IMR-90 (cell line): ENCODE data around the gene SQSTM1. TPM values are rescaled to one million over a fixed set of nuclear protein-coding genes. Genes with fewer than 3 reads are reported as not detected.
A peak's percentile ranks its signal among the peaks of the same experiment; 100 is the strongest.

Experiments
- ATAC-seq: fragments of 200-7000 bp; cut with Tn5 transposase; 2 replicates; pipeline ENCODE4 v1.9.1; 2020; ENCODE audit warnings: low read depth, mild to moderate bottlenecking, moderate library complexity
- BruUV-seq: library from RNA; stranded (reverse); fragments of 400-500 nt; replicated peaks from 2 replicates; lab custom pipeline; 2021; lab: Mats Ljungman, UMichigan
- CTCF ChIA-PET: fragments of 300-600 bp; formaldehyde crosslinking; extraction: SDS; loops from one replicate; lab custom pipeline; 2021; ENCODE audit warnings: antibody characterized with exemption; lab: Yijun Ruan, JAX
- POLR2A ChIA-PET: fragments of 300-600 bp; sonication (Branson Sonifier 250); formaldehyde crosslinking; loops from one replicate; lab custom pipeline; 2022; ENCODE audit warnings: antibody characterized with exemption; ENCODE audit not compliant: unreplicated experiment; lab: Charles Lee
- DNase-seq: peaks from one replicate; pipeline ENCODE4 v3.0.0; 2013
- H2AFZ ChIP-seq: replicated peaks from 2 replicates; pipeline ENCODE3; 2013; ENCODE audit warnings: low read length, mild to moderate bottlenecking; ENCODE audit not compliant: poor library complexity
- H2AK5ac ChIP-seq: 2 replicates; pipeline ENCODE4 v1.6.1; 2013; ENCODE audit warnings: low read depth, low read length, inconsistent platforms
- H2AK9ac ChIP-seq: replicated peaks from 2 replicates; pipeline ENCODE3; 2013; ENCODE audit warnings: mild to moderate bottlenecking, low read depth, low read length, moderate library complexity; ENCODE audit not compliant: poor library complexity
- H2BK120ac ChIP-seq: 2 replicates; pipeline ENCODE4 v1.6.1; 2013; ENCODE audit warnings: low read depth, low read length, inconsistent platforms
- H2BK15ac ChIP-seq: 3 replicates; pipeline ENCODE4 v1.6.1; 2013; ENCODE audit warnings: low read depth, low read length, inconsistent platforms
- H2BK20ac ChIP-seq: 2 replicates; pipeline ENCODE4 v1.6.1; 2013; ENCODE audit warnings: low read depth, mild to moderate bottlenecking, inconsistent platforms, low read length, moderate library complexity
- H2BK5ac ChIP-seq: 2 replicates; pipeline ENCODE4 v1.6.1; 2013; ENCODE audit warnings: mild to moderate bottlenecking, low read depth, low read length, inconsistent platforms; ENCODE audit not compliant: poor library complexity, severe bottlenecking
- H3K14ac ChIP-seq: replicated peaks from 2 replicates; pipeline ENCODE4 v1.6.1; 2013; ENCODE audit warnings: low read depth, low read length, inconsistent platforms
- H3K18ac ChIP-seq: 2 replicates; pipeline ENCODE4 v1.6.1; 2013; ENCODE audit warnings: low read depth, low read length, control low read depth
- H3K23ac ChIP-seq: 2 replicates; pipeline ENCODE4 v1.6.1; 2013; ENCODE audit warnings: low read depth, low read length, inconsistent platforms
- H3K27ac ChIP-seq: 2 replicates; pipeline ENCODE4 v1.5.1; 2013; ENCODE audit warnings: mild to moderate bottlenecking, control low read depth, low read length; ENCODE audit not compliant: insufficient read depth
- H3K27me3 ChIP-seq: 2 replicates; pipeline ENCODE4 v1.6.1; 2013; ENCODE audit warnings: low read length; ENCODE audit not compliant: control insufficient read depth, insufficient read depth
- H3K36me3 ChIP-seq: 2 replicates; pipeline ENCODE4 v1.6.1; 2013; ENCODE audit warnings: low read length, mixed read lengths; ENCODE audit not compliant: control insufficient read depth, insufficient read depth
- H3K4ac ChIP-seq: 2 replicates; pipeline ENCODE4 v1.6.1; 2013; ENCODE audit warnings: low read depth, low read length, inconsistent platforms
- H3K4me1 ChIP-seq: 2 replicates; pipeline ENCODE4 v1.6.1; 2013; ENCODE audit warnings: low read length, mixed read lengths; ENCODE audit not compliant: control insufficient read depth, insufficient read depth
- H3K4me2 ChIP-seq: 2 replicates; pipeline ENCODE4 v1.6.1; 2013; ENCODE audit warnings: low read depth, mild to moderate bottlenecking, control low read depth, low read length, moderate library complexity
- H3K4me3 ChIP-seq: 2 replicates; pipeline ENCODE4 v1.5.1; 2013; ENCODE audit warnings: low read depth, mild to moderate bottlenecking, control low read depth, low read length, moderate library complexity; ENCODE audit not compliant: insufficient read depth
- H3K56ac ChIP-seq: 2 replicates; pipeline ENCODE4 v1.6.1; 2013; ENCODE audit warnings: low read length, inconsistent platforms; ENCODE audit not compliant: insufficient read depth; ENCODE audit errors: extremely low read depth
- H3K79me1 ChIP-seq, 2 experiments: 2 replicates each; pipeline ENCODE4 v1.6.1; 2013; ENCODE audit warnings: low read length in 2 of 2, inconsistent platforms in 1 of 2, low read depth in 1 of 2
- H3K9ac ChIP-seq: 2 replicates; pipeline ENCODE4 v1.6.1; 2013; ENCODE audit warnings: low read depth, low read length, control low read depth
- H3K9me1 ChIP-seq: 2 replicates; pipeline ENCODE4 v1.6.1; 2013; ENCODE audit warnings: low read length, inconsistent platforms; ENCODE audit not compliant: insufficient read depth
- H3K9me3 ChIP-seq: 2 replicates; pipeline ENCODE4 v1.6.1; 2013; ENCODE audit warnings: low read length; ENCODE audit not compliant: control insufficient read depth, insufficient read depth
- H4K20me1 ChIP-seq: 2 replicates; pipeline ENCODE4 v1.6.1; 2013; ENCODE audit warnings: low read length, inconsistent platforms; ENCODE audit not compliant: insufficient read depth
- H4K5ac ChIP-seq: 2 replicates; pipeline ENCODE4 v1.6.1; 2013; ENCODE audit warnings: mild to moderate bottlenecking, low read depth, low read length, control low read depth
- H4K8ac ChIP-seq, 2 experiments: 2 replicates each; pipeline ENCODE4 v1.6.1; 2013; ENCODE audit warnings: low read depth in 2 of 2, low read length in 2 of 2, control low read depth in 1 of 2, inconsistent platforms in 1 of 2
- H4K91ac ChIP-seq: 2 replicates; pipeline ENCODE4 v1.6.1; 2013; ENCODE audit warnings: low read depth, low read length, inconsistent platforms; ENCODE audit not compliant: insufficient read depth
- CEBPB ChIP-seq: IDR thresholded peaks from 2 replicates; pipeline ENCODE4 v1.6.1; 2012; ENCODE audit warnings: low read depth, low read length, improper control_type of control experiment
- CHD1 ChIP-seq: IDR thresholded peaks from 2 replicates; pipeline ENCODE4 v1.6.1; 2012; ENCODE audit warnings: low read depth, low read length, improper control_type of control experiment
- CTCF ChIP-seq: conservative IDR thresholded peaks from 2 replicates; pipeline ENCODE4 v1.5.1; 2012; ENCODE audit warnings: mild to moderate bottlenecking, low read depth, low read length, improper control_type of control experiment
- ELK1 ChIP-seq: fragments of 150-350 bp; IDR thresholded peaks from 2 replicates; pipeline ENCODE4 v1.6.1; 2016; ENCODE audit warnings: low read depth, mild to moderate bottlenecking, low read length, moderate library complexity, borderline replicate concordance
- FOS ChIP-seq: fragments of 150-350 bp; IDR thresholded peaks from 2 replicates; pipeline ENCODE4 v1.6.1; 2016; ENCODE audit warnings: low read depth, low read length
- MAFK ChIP-seq: IDR thresholded peaks from 2 replicates; pipeline ENCODE4 v1.6.1; 2012; ENCODE audit warnings: low read depth, low read length, improper control_type of control experiment
- MAZ ChIP-seq: IDR thresholded peaks from 2 replicates; pipeline ENCODE4 v1.6.1; 2012; ENCODE audit warnings: low read depth, mild to moderate bottlenecking, low read length, improper control_type of control experiment, moderate library complexity, borderline replicate concordance
- MXI1 ChIP-seq: IDR thresholded peaks from 2 replicates; pipeline ENCODE4 v1.6.1; 2012; ENCODE audit warnings: low read depth, mild to moderate bottlenecking, low read length, moderate library complexity, borderline replicate concordance
- NFE2L2 ChIP-seq: fragments of 150-350 bp; IDR thresholded peaks from 2 replicates; pipeline ENCODE4 v1.6.1; 2016; ENCODE audit warnings: low read depth, mild to moderate bottlenecking, low read length
- POLR2A ChIP-seq: IDR thresholded peaks from 2 replicates; pipeline ENCODE4 v1.6.1; 2012; ENCODE audit warnings: mild to moderate bottlenecking, low read depth, low read length
- RAD21 ChIP-seq: IDR thresholded peaks from 2 replicates; pipeline ENCODE4 v1.6.1; 2012; ENCODE audit warnings: low read length, improper control_type of control experiment
- RCOR1 ChIP-seq: IDR thresholded peaks from 2 replicates; pipeline ENCODE4 v1.6.1; 2012; ENCODE audit warnings: mild to moderate bottlenecking, low read length, improper control_type of control experiment; ENCODE audit not compliant: insufficient replicate concordance
- SMC3 ChIP-seq: fragments of 150-350 bp; IDR thresholded peaks from 2 replicates; pipeline ENCODE4 v1.6.1; 2016; ENCODE audit warnings: low read depth, mild to moderate bottlenecking, antibody characterized with exemption, low read length, moderate library complexity
- USF2 ChIP-seq: fragments of 150-350 bp; IDR thresholded peaks from 2 replicates; pipeline ENCODE4 v1.6.1; 2017; ENCODE audit warnings: mild to moderate bottlenecking, antibody characterized with exemption, low read length, low read depth
- WGBS, 2 experiments: methylation state at CpG; one replicate each; pipeline versions ENCODE4 v1.1.5 to v1.1.7; 2013; ENCODE audit warnings: missing lambda C conversion rate in 2 of 2; ENCODE audit not compliant: insufficient read length in 1 of 2; ENCODE audit errors: extremely low coverage in 2 of 2; 5-methylcytosine and 5-hydroxymethylcytosine counted together
- dilution Hi-C: fragments of 300-500 bp; cut with HindIII; formaldehyde crosslinking; loops from one replicate; pipeline ENCODE4 v1.14.3; 2018; ENCODE audit warnings: low sequenced_read_pairs; ENCODE audit not compliant: unreplicated experiment
- in situ Hi-C: fragments of 300-500 bp; cut with MboI; formaldehyde crosslinking; loops from 3 replicates; pipeline ENCODE4 v1.14.3; 2019; ENCODE audit warnings: low sequenced_read_pairs, inconsistent platforms, mixed read lengths
- intact Hi-C: fragments of 100-400 bp; cut with micrococcal nuclease; formaldehyde crosslinking; loops from 2 replicates; pipeline ENCODE4 v1.10.0; 2022
- polyA plus RNA-seq, 3 experiments: library from polyadenylated mRNA; depleted of rRNA; stranded (reverse); fragments of >200 nt; gene quantifications; 2 replicates each; pipeline ENCODE4 v1.2.3, GENCODE V29; 2012; ENCODE audit warnings: low replicate concordance in 1 of 3
- total RNA-seq: library from RNA; depleted of rRNA; stranded (reverse); fragments of >200 nt; gene quantifications from 2 replicates; pipeline ENCODE4 v1.2.3, GENCODE V29; 2012

The SQSTM1 gene
- total and polyA plus RNA-seq, 2 of the 4 experiments (the other 2 are of a cell fraction): 152 to 184 TPM

- TF ChIP-seq SMC3: no peak
- no peak for TF ChIP-seq RAD21
These were observed 58.4 kb downstream of the SQSTM1 start (continued) for GRCh38 chr5:179879003-179879689.

- no peak overlapping the region for H2AFZ ChIP-seq
- POLR2A ChIA-PET: no interaction called here
- no peak overlapping the region for H3K14ac ChIP-seq
- BruUV-seq: no TSS peak
- no peak overlapping the region for H3K4me3 ChIP-seq
- H3K9me3 ChIP-seq: peaks cover 11% of the 10 kb centered on the region
- intact Hi-C loops (no loop called here), in situ Hi-C loops (no loop called here), dilution Hi-C loops (no loop called here)
- peaks cover 58% of the 10 kb centered on the region for H3K36me3 ChIP-seq
- no peak overlapping the region for H2BK15ac ChIP-seq
- WGBS, 2 experiments: 97% methylated on average over 6 of the region's 13 CpGs; no CpG with 5 or more reads in 1 of the 2 experiments
- no peak overlapping the region for H2AK5ac ChIP-seq
- no peak overlapping the region for H3K56ac ChIP-seq
- H2BK120ac ChIP-seq: no peak overlapping the region
- no peak overlapping the region for H3K23ac ChIP-seq
- no peaks in the 10 kb centered on the region for H3K9me1 ChIP-seq
- H3K27me3 ChIP-seq: no peaks in the 10 kb centered on the region
- H3K27ac ChIP-seq: no peak overlapping the region
- H3K4ac ChIP-seq: no peak overlapping the region
- no peak overlapping the region for H4K8ac ChIP-seq
- H3K4me2 ChIP-seq: no peak overlapping the region
- H4K5ac ChIP-seq: no peak overlapping the region
- DNase-seq: no peak
- H2AK9ac ChIP-seq: peak overlapping the region; percentile 28
- CTCF ChIA-PET: no interaction called here
- peaks cover 0 to 5% of the 10 kb centered on the region in 2 experiments; a peak in 3 of 4 replicates for H3K79me1 ChIP-seq
- no peaks in the 10 kb centered on the region for H3K4me1 ChIP-seq
- H4K20me1 ChIP-seq: no peaks in the 10 kb centered on the region
- no peak overlapping the region for H3K18ac ChIP-seq
- H3K9ac ChIP-seq: no peak overlapping the region
- no peak overlapping the region for H4K91ac ChIP-seq
- H2BK20ac ChIP-seq: no peak overlapping the region
- ATAC-seq: no peak
- no peak overlapping the region for H2BK5ac ChIP-seq
- no peak for TF ChIP-seq CHD1
- no peak for TF ChIP-seq MAZ
- no peak for TF ChIP-seq RCOR1
- no peak for TF ChIP-seq MAFK
- TF ChIP-seq CEBPB: no peak
- no peak for TF ChIP-seq POLR2A
- TF ChIP-seq SMC3: no peak
- no peak for TF ChIP-seq MXI1
- TF ChIP-seq USF2: no peak
- TF ChIP-seq CTCF: no peak
- TF ChIP-seq FOS: no peak
- no peak for TF ChIP-seq NFE2L2
- no peak for TF ChIP-seq ELK1
- no peak for TF ChIP-seq RAD21
These were observed 58.9 kb downstream of the SQSTM1 start for GRCh38 chr5:179879690-179880010.
